Measurements from ENCODE around the gene FGA. TPM values are rescaled to one million over a fixed set of nuclear protein-coding genes. Genes with fewer than 3 reads are reported as not detected.

The FGA gene
- polyA plus RNA-seq, 1 experiment = 0.09 TPM

DNA sequence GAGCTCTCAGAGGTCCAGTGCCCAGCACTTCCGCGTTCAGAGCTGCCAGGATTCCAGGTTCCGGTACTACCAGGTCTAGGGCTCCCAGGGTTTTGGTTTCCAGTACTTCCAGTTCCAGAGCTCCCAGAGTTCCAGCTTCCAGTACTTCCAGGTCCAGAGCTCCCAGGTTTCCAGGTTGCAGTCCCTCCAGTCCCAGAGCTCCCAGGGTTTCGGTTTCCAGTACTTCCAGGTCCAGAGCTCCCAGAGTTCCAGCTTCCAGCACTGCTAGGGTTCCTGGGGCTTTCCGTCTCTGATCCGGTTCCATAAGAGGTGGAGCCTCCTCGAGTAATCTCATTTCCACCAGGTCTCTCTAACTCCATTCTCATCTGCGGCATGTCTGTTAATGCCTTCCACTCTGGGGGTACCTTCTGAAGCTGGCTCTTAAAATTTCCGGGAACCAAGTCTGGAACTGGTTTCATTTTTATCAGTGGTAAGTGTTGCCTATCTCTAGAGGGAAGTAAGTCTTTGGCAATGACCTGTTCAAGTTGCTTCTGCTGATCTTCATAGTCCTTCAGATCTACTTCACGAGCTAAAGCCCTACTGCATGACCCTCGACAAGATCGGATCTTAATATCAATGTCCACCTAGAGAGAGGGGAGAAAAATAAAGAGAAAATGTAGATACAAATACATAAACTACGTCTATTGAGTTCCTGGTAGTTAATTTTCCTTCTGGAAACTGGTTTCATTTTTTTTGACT is 4.1 kb downstream of the FGA start:
- ChIA-PET CTCF (interaction anchor here (1.1 kb wide), 1 partner anchor 37 kb away, joined by 3 read pairs; no protein-coding TSS in a partner anchor), POLR2A (no interaction called here)
- Histone ChIP-seq H3K4me3 (ENCODE audit: low read depth, low read length) (no peak overlapping the region), H3K27ac (ENCODE audit: low read depth, low read length) (no peak overlapping the region), H3K9me3 (ENCODE audit: control insufficient read depth, insufficient read depth, low read length) (no peaks in the 10 kb centered on the region), H3K27me3 (ENCODE audit: control insufficient read depth, insufficient read depth, low read length) (no peaks in the 10 kb centered on the region)
- TF ChIP-seq, protein P1, sequence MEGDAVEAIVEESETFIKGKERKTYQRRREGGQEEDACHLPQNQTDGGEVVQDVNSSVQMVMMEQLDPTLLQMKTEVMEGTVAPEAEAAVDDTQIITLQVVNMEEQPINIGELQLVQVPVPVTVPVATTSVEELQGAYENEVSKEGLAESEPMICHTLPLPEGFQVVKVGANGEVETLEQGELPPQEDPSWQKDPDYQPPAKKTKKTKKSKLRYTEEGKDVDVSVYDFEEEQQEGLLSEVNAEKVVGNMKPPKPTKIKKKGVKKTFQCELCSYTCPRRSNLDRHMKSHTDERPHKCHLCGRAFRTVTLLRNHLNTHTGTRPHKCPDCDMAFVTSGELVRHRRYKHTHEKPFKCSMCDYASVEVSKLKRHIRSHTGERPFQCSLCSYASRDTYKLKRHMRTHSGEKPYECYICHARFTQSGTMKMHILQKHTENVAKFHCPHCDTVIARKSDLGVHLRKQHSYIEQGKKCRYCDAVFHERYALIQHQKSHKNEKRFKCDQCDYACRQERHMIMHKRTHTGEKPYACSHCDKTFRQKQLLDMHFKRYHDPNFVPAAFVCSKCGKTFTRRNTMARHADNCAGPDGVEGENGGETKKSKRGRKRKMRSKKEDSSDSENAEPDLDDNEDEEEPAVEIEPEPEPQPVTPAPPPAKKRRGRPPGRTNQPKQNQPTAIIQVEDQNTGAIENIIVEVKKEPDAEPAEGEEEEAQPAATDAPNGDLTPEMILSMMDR (IDR thresholded peaks at IDR 0.05; ENCODE audit: low read depth, low read length) = no peak
- no peak for DNase-seq (ENCODE audit: low read depth, low spot score)

GRCh38 chr4:154585369-154586018 is 5.0 kb downstream of the FGA start:
- Histone ChIP-seq H3K27me3 (ENCODE audit: control insufficient read depth, insufficient read depth, low read length) (no peaks in the 10 kb centered on the region), H3K27ac (ENCODE audit: low read depth, low read length) (no peak overlapping the region), H3K9me3 (ENCODE audit: control insufficient read depth, insufficient read depth, low read length) (no peaks in the 10 kb centered on the region), H3K4me3 (ENCODE audit: low read depth, low read length) (no peak overlapping the region)
- ChIA-PET POLR2A (no interaction called here), CTCF (interaction anchor here (1.5 to 2.4 kb wide), 2 partner anchors 26 to 34 kb away, joined by 3 to 10 read pairs; no protein-coding TSS in a partner anchor)
- DNase-seq (ENCODE audit: low read depth, low spot score) = no peak
- TF ChIP-seq, protein P1 (IDR thresholded peaks at IDR 0.05; ENCODE audit: low read depth, low read length) = no peak

DNA sequence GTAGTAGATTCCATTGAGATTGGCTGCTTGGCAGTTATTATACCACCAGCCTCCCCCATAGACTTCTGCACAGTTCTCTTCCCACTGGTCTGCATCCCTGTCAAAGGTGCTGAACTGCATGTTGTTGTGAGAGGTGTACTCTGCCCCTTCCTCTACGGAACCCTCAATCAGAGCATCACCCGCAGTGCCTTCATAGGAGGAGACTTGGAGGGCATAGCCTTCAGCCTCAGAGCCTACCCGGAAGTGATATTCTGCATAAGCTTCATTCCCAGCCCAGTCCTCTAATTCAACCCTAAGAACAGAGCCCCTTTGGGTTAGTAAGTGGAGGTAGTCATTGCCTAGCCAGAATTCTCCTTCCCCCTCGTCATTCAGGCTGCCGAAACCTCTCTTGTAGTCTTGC is 6.3 kb downstream of the FGA start:
- no peaks in the 10 kb centered on the region for H3K9me3 ChIP-seq (ENCODE audit: control insufficient read depth, insufficient read depth, low read length)
- H3K4me3 ChIP-seq (ENCODE audit: low read depth, low read length) = no peak overlapping the region
- TF ChIP-seq, protein P1 (IDR thresholded peaks at IDR 0.05; ENCODE audit: low read depth, low read length) = no peak
- H3K27ac ChIP-seq (ENCODE audit: low read depth, low read length) = no peak overlapping the region
- H3K27me3 ChIP-seq (ENCODE audit: control insufficient read depth, insufficient read depth, low read length) = no peaks in the 10 kb centered on the region
- POLR2A ChIA-PET = no interaction called here
- CTCF ChIA-PET = interaction anchor here (1.1 to 2.4 kb wide), 2 partner anchors 25 to 35 kb away, joined by 3 to 10 read pairs; no protein-coding TSS in a partner anchor
- no peak for DNase-seq (ENCODE audit: low read depth, low spot score)

- no peak for DNase-seq (ENCODE audit: low read depth, low spot score)
- H3K9me3 ChIP-seq (ENCODE audit: control insufficient read depth, insufficient read depth, low read length) = no peaks in the 10 kb centered on the region
- no peak overlapping the region for H3K27ac ChIP-seq (ENCODE audit: low read depth, low read length)
- POLR2A ChIA-PET = no interaction called here
- CTCF ChIA-PET = interaction anchor here (1.1 to 2.4 kb wide), 2 partner anchors 25 to 35 kb away, joined by 3 to 10 read pairs; no protein-coding TSS in a partner anchor
- TF ChIP-seq, protein P1 (IDR thresholded peaks at IDR 0.05; ENCODE audit: low read depth, low read length) = no peak
- H3K27me3 ChIP-seq (ENCODE audit: control insufficient read depth, insufficient read depth, low read length) = no peaks in the 10 kb centered on the region
- H3K4me3 ChIP-seq (ENCODE audit: low read depth, low read length) = no peak overlapping the region
Measured at GRCh38 chr4:154583677-154584076, 6.9 kb downstream of the FGA start.

DNA sequence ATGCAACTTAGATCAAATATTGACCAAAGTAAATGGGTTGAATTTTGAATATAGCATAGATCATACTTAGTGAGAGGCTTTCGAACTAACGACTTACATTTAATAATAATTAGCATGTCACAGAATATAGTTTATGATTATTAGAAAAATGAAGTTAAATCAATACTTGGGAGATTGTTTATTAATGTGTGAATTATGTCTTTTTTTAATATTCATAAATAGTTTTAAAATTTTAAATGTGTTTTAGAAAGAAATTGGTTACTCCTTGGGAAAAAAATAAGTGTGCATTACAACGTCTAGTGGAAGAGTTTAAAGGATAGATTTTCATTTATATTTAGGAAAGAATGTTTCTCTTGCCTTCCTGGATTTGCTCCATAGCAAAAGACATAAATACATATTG is 7.3 kb downstream of the FGA start:
- no peak overlapping the region for H3K27ac ChIP-seq (ENCODE audit: low read depth, low read length)
- no peak overlapping the region for H3K4me3 ChIP-seq (ENCODE audit: low read depth, low read length)
- H3K9me3 ChIP-seq (ENCODE audit: control insufficient read depth, insufficient read depth, low read length) = no peaks in the 10 kb centered on the region
- TF ChIP-seq, protein P1 (IDR thresholded peaks at IDR 0.05; ENCODE audit: low read depth, low read length) = no peak
- no peaks in the 10 kb centered on the region for H3K27me3 ChIP-seq (ENCODE audit: control insufficient read depth, insufficient read depth, low read length)
- no peak for DNase-seq (ENCODE audit: low read depth, low spot score)
- ChIA-PET POLR2A (no interaction called here), CTCF (interaction anchor here (1.1 to 1.3 kb wide), 2 partner anchors 24 to 40 kb away, joined by 3 to 4 read pairs; no protein-coding TSS in a partner anchor)

Data from AG04450 (cell line).